Esophagus (tissue), 2 donors: ENCODE data around the gene KMT5B. TPM values are rescaled to one million over a fixed set of nuclear protein-coding genes. Genes with fewer than 3 reads are reported as not detected.

Experiments used
- H3K27ac ChIP-seq, 2 donors: one replicate each; pipeline ENCODE4 v1.5.1; 2013; ENCODE audit warnings: low read depth in 2 of 2, mild to moderate bottlenecking in 2 of 2, inconsistent platforms in 1 of 2, low read length in 1 of 2, moderate library complexity in 1 of 2
- H3K27me3 ChIP-seq, 2 donors: one replicate each; pipeline ENCODE4 v1.6.1; 2013; ENCODE audit warnings: low read length in 2 of 2, control low read depth in 1 of 2, mild to moderate bottlenecking in 1 of 2; ENCODE audit not compliant: insufficient read depth in 2 of 2, control insufficient read depth in 1 of 2
- H3K36me3 ChIP-seq, 2 donors: one replicate each; pipeline ENCODE4 v1.6.1; 2013; ENCODE audit warnings: low read length in 1 of 2; ENCODE audit not compliant: control insufficient read depth in 2 of 2, insufficient read depth in 2 of 2
- H3K4me1 ChIP-seq, 2 donors: one replicate each; pipeline ENCODE4 v1.6.1; 2013; ENCODE audit warnings: low read length in 1 of 2; ENCODE audit not compliant: control insufficient read depth in 2 of 2, insufficient read depth in 2 of 2
- H3K4me3 ChIP-seq, 2 donors: one replicate each; pipeline ENCODE4 v1.5.1; 2013; ENCODE audit warnings: low read length in 2 of 2, mild to moderate bottlenecking in 2 of 2, low read depth in 1 of 2, moderate library complexity in 1 of 2
- H3K9me3 ChIP-seq, 2 donors: one replicate each; pipeline ENCODE4 v1.6.1; 2013; ENCODE audit warnings: mild to moderate bottlenecking in 2 of 2, low read depth in 1 of 2, low read length in 1 of 2, moderate library complexity in 1 of 2; ENCODE audit not compliant: control insufficient read depth in 2 of 2, insufficient read depth in 1 of 2
- WGBS, 2 donors: extraction: QIAGEN DNeasy Blood & Tissue Kit; methylation state at CpG; one replicate each; pipeline ENCODE4 v1.1.7; 2013; 5-methylcytosine and 5-hydroxymethylcytosine counted together
- polyA plus RNA-seq, 2 donors: library from polyadenylated mRNA; stranded (reverse); fragments of 200-250 nt; gene quantifications; one replicate each; pipeline ENCODE4 v1.2.3, GENCODE V29; 2013
- donor health status: healthy with polysubstance abuse.
- donor health status: Bipolar disorder and iron deficiency.

KMT5B gene
- polyA plus RNA-seq, 2 donors = 12.7 to 16.8 TPM

DNA sequence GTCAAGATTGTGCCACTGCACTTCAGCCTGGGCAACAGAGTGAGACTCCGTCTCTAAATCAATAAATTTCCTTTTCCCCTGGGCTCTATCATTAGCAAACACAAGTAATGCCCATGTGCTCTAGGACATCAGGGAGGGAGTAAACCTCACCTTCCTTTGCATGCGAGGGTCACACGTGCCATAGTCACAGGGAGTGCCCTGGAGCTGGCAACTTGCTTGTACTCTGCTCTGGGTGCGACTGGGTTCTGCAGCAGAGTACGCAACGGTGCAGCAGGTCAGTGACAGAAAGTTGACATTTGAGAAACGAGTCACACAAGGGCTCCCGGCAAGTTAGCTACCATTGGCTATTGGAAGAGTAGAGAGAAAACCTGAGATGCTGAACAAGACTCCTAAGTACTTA is 59.4 kb downstream of the KMT5B start:
- Histone ChIP-seq H3K4me1 (peaks cover 0 to 2% of the 10 kb centered on the region in 2 donors), H3K27ac (no peak overlapping the region)
- WGBS, 2 donors = 75 to 83% methylated on average over 8 of the region's 8 CpGs

DNA sequence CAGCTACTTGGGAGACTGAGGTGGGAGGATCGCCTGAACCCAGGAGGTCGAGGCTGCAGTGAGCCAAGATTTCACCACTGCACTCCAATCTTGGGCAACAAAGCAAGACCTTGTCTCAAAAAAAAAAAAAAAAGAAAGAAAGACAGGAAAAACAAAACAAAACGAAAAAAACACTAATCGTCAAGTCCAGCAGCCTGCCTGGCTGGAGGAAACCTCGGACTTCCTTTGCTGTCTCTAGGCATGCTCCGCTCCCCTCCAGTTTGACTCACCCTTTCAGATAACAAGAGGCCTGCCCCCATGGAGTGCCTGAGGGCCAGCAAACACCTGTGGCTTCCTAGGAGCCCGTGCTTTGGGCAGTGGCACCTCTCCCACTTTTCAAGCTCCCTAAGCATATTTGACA is 63.1 kb downstream of the KMT5B start:
- peaks cover 2 to 12% of the 10 kb centered on the region in 2 donors for H3K4me1 ChIP-seq
- H3K27ac ChIP-seq = no peak overlapping the region
- 33 to 38% methylated on average over 7 of the region's 7 CpGs for WGBS, 2 donors
- H3K27me3 ChIP-seq = no peaks in the 10 kb centered on the region
- H3K4me3 ChIP-seq = no peak overlapping the region
- H3K9me3 ChIP-seq = no peaks in the 10 kb centered on the region
- no peaks in the 10 kb centered on the region for H3K36me3 ChIP-seq

More for the DNA sequence above, 59.4 kb downstream of the KMT5B start:
- peaks cover 5 to 9% of the 10 kb centered on the region in 2 donors for H3K36me3 ChIP-seq
- H3K9me3 ChIP-seq = no peaks in the 10 kb centered on the region
- H3K27me3 ChIP-seq = no peaks in the 10 kb centered on the region
- no peak overlapping the region for H3K4me3 ChIP-seq

DNA sequence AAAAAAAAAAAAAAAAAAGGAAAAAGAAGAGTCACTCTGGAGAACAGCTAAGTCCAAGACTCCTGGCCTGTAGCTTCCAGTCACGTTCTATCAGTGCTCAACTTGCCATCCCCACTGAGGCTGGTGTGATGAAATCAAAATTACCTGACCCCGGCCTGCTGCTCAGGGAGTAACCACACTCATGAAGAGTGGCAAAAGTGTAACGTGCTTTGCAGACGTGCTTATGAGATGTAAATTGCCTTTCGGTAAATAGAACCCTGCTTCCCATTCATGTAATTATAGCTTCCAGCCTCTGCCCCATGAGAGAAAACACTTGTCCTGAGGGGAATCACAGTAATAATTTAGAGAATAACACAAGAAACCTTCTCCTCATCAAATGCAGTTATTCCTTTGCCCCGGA is 63.7 kb downstream of the KMT5B start:
- Histone ChIP-seq H3K4me1 (peaks cover 2 to 12% of the 10 kb centered on the region in 2 donors), H3K27me3 (no peaks in the 10 kb centered on the region), H3K9me3 (no peaks in the 10 kb centered on the region), H3K27ac (no peak overlapping the region), H3K36me3 (no peaks in the 10 kb centered on the region), H3K4me3 (no peak overlapping the region)
- WGBS, 2 donors = 88 to 91% methylated on average over 6 of the region's 6 CpGs

DNA sequence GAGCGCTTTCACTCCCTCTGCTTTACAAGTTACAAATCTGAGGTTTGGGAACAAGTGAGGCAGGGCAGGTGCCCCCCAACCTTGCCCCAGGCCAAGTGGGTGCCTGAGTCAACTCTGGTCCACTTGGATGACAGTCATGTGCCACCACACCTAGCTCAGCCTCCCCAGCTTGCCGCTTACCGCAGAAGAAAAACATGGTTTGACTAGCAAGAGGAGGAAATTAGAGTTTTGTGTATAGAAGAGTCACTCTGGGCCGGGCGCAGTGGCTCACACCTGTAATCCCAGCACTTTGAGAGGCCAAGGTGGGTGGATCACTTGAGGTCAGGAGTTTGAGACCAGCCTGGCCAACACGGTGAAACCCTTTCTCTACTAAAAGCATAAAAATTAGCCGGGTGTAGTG is 64.2 kb downstream of the KMT5B start:
- Histone ChIP-seq H3K27ac (no peak overlapping the region), H3K4me1 (peaks cover 2 to 12% of the 10 kb centered on the region in 2 donors), H3K27me3 (no peaks in the 10 kb centered on the region), H3K9me3 (no peaks in the 10 kb centered on the region), H3K4me3 (no peak overlapping the region), H3K36me3 (no peaks in the 10 kb centered on the region)
- 88 to 89% methylated on average over 7 of the region's 7 CpGs for WGBS, 2 donors

DNA sequence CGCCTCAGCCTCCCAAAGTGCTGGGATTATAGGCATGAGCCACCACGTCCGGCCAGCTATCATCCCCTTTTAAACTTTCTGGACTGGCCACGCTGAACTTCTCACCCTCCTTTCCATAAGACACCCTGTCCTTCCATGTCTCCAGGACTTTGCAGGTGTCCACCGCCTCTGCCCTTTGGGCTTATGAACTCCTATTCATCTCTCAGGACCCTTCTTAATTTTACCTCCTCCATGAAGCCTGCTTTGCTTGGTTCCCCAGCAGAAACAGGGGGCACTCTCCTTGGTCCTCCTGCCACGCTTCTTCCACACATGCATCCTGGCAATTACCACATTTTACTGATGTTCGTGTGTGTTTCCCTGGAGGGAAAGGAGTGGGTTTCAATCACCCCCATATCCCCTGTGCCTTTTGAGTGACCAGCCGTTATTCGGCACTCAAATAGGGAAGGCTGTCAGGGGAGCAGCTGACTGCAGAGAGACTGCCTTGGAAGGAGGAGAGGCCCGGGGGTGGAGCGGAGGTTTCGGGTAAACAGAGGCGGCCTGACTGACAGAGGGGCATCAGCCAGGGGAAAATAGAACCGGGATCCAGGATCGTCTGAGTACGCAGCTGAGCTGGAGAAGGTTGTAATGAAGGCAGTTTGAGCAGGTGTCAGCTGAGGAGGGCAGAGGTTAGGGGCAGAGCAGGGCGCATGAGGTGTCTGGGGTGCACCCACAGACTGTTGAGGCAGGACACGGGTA is 64.9 kb downstream of the KMT5B start:
- H3K4me1 ChIP-seq = peaks cover 2 to 12% of the 10 kb centered on the region in 2 donors
- WGBS, 2 donors = 87 to 88% methylated on average over 18 of the region's 18 CpGs
- H3K27ac ChIP-seq = no peak overlapping the region

DNA sequence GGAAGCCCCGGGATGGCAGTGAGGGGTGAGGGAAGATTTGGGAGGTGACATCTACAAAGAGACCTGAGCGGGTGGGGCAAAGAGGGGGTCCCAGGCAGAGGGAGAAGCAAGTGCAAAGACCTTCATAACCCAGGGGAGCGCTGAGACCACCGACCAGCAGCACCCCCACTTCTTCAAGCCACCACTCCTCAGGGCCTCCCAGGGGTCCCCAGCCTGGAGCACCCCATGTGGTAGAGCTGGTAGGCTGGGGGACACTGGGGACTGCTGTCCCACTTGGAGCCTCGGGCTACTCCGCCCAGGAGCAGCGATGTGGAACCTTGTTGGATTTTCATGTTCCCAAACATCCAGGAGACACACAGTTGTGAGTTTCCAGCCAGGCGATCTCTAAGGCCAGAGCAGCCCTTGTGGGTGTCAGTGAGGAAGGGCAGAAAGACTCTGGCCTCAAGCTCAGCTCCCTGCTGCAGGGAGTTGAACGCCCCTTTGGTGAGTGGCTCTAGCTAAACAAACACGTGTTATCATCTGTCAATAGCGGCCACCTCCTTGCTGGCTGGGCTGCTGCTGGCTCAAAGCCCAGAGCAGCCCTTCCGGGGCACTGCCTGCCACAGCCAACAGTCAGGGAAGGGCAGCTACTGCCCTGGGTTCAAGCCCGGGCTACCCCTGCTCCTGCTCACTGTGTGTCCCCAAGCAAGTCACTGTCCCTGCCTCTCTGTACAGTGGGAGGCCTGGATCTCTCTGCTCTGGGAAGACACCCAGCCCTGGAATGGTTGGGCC is 66.2 kb downstream of the KMT5B start:
- Histone ChIP-seq H3K27me3 (no peaks in the 10 kb centered on the region), H3K27ac (peak overlapping the region; percentile 46 to 60), H3K9me3 (no peaks in the 10 kb centered on the region), H3K4me3 (no peak overlapping the region), H3K36me3 (no peaks in the 10 kb centered on the region), H3K4me1 (peaks cover 7 to 19% of the 10 kb centered on the region in 2 donors)
- WGBS, 2 donors = 37 to 41% methylated on average over 13 of the region's 13 CpGs

More for the DNA sequence above, 64.9 kb downstream of the KMT5B start:
- H3K4me3 ChIP-seq = no peak overlapping the region
- H3K9me3 ChIP-seq = no peaks in the 10 kb centered on the region
- no peaks in the 10 kb centered on the region for H3K36me3 ChIP-seq
- H3K27me3 ChIP-seq = no peaks in the 10 kb centered on the region

DNA sequence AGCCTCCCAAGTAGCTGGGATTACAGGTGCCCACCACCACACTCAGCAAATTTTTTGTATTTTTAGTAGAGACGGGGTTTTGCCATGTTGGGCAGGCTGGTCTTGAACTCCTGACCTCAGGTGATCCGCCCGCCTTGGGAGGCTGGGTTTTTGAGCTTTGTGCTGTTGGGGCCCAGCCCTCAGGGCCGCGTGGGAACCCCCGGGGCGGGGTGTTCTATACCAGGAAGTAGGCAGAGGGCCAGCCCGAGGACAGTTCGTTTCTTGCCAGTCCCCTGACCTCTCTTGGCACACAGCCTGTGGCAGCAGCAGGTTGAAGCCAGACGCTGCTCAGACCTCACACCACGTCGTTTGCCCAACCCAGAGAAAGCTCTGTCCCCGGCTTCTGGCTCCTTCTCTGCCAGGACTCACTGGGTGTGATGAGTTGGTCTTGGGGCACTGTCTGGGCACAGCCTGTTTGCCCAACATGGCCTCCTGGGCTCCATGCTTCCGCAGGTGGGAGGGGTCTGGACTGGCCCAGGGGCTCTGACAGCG is 67.0 kb downstream of the KMT5B start:
- peaks cover 7 to 27% of the 10 kb centered on the region in 2 donors for H3K4me1 ChIP-seq
- no peaks in the 10 kb centered on the region for H3K27me3 ChIP-seq
- peak overlapping the region; percentile 46 to 60 for H3K27ac ChIP-seq
- no peaks in the 10 kb centered on the region for H3K36me3 ChIP-seq
- no peak overlapping the region for H3K4me3 ChIP-seq
- 23 to 24% methylated on average over 15 of the region's 15 CpGs for WGBS, 2 donors
- no peaks in the 10 kb centered on the region for H3K9me3 ChIP-seq

DNA sequence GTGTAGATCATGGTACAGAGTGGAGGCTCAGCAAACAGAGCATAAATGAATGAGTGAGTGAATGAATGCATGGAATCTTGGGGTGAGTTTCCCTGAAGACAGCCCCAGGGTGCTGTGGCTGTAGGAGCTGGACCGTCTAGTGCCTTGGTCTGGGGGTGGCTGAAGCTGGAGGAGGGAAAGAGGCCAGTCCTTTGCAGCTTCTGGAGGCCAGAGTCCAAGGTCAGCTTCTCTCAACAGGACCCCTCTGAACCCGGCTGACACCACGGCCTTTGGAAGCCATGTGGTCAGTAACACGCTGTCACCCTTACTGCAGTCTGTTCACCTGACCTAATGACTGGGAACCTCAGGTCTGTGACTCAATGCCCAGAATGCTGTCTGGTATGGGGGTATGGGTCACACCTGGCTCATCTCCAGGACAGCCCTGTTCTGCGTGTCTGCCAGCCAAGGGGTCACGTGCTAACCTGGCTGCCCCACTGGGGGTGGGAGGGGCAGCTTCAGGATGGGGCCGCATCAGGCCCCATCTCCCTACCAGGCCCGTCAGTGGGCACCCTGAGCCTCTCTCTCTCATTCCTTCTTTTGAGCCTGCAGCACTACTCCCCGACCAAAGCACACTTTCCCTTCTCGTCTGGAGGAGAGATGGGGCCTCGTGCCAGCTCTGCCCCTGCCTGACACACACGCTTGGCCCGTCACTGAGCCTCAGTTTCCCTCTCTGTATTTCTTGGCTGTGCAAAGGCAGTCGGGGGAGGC is 67.8 kb downstream of the KMT5B start:
- no peaks in the 10 kb centered on the region for H3K36me3 ChIP-seq
- peaks cover 7 to 28% of the 10 kb centered on the region in 2 donors for H3K4me1 ChIP-seq
- H3K4me3 ChIP-seq = no peak overlapping the region
- H3K27ac ChIP-seq = peak overlapping the region in 1 of 2 donors; percentile 18
- no peaks in the 10 kb centered on the region for H3K27me3 ChIP-seq
- no peaks in the 10 kb centered on the region for H3K9me3 ChIP-seq
- WGBS, 2 donors = 58 to 73% methylated on average over 14 of the region's 14 CpGs

DNA sequence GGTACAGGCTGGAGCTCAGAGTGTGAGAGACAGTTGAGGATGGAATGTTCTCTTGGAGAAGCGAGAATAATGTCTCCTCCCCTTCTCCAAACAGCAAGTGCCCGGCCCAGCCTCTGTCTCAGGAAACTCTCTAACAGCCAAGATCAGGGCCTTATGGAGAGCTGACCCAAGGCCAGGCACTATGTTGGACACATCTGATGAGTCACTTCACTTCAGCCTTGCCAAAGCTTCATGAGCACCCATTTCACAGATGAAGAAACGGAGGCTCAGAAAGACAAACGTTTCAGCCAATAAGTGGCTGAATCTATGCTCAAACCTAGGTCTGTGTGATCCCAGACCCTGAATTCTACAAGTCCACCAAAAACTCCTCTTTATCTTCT is 69.8 kb downstream of the KMT5B start:
- Histone ChIP-seq H3K4me1 (peaks cover 7 to 26% of the 10 kb centered on the region in 2 donors), H3K9me3 (no peaks in the 10 kb centered on the region), H3K4me3 (no peak overlapping the region), H3K36me3 (no peaks in the 10 kb centered on the region), H3K27me3 (no peaks in the 10 kb centered on the region), H3K27ac (no peak overlapping the region)
- WGBS, 2 donors = 82 to 83% methylated on average over 4 of the region's 4 CpGs
